22Rv1 (cell line): ENCODE data around the gene LMAN2L.
A peak's percentile ranks its signal among the peaks of the same experiment; 100 is the strongest.

Experiments used
- H3K27ac ChIP-seq: fragments of 450-650 bp; 2 replicates; pipeline ENCODE4 v1.5.1; 2017
- ZFX ChIP-seq: fragments of 450-650 bp; IDR thresholded peaks from 2 replicates; pipeline ENCODE4 v1.6.1; 2017; ENCODE audit warnings: antibody characterized with exemption, borderline replicate concordance
- TF ChIP-seq, protein P1 (sequence below): fragments of 450-650 bp; IDR thresholded peaks from 2 replicates; pipeline ENCODE4 v1.5.1; 2017; ENCODE audit warnings: mild to moderate bottlenecking

The LMAN2L gene, protein sequence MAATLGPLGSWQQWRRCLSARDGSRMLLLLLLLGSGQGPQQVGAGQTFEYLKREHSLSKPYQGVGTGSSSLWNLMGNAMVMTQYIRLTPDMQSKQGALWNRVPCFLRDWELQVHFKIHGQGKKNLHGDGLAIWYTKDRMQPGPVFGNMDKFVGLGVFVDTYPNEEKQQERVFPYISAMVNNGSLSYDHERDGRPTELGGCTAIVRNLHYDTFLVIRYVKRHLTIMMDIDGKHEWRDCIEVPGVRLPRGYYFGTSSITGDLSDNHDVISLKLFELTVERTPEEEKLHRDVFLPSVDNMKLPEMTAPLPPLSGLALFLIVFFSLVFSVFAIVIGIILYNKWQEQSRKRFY

GRCh38 chr2:96739633-96740428 is at the start of gene LMAN2L:
Gene LMAN2L, minus strand, starts transcription at chr2:96740064. Its CDS starts 24 bp downstream, at chr2:96740040.
- no peak for TF ChIP-seq ZFX
- TF ChIP-seq, protein P1, sequence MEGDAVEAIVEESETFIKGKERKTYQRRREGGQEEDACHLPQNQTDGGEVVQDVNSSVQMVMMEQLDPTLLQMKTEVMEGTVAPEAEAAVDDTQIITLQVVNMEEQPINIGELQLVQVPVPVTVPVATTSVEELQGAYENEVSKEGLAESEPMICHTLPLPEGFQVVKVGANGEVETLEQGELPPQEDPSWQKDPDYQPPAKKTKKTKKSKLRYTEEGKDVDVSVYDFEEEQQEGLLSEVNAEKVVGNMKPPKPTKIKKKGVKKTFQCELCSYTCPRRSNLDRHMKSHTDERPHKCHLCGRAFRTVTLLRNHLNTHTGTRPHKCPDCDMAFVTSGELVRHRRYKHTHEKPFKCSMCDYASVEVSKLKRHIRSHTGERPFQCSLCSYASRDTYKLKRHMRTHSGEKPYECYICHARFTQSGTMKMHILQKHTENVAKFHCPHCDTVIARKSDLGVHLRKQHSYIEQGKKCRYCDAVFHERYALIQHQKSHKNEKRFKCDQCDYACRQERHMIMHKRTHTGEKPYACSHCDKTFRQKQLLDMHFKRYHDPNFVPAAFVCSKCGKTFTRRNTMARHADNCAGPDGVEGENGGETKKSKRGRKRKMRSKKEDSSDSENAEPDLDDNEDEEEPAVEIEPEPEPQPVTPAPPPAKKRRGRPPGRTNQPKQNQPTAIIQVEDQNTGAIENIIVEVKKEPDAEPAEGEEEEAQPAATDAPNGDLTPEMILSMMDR, result peak; percentile 24; the same call in 1 of the 2 replicates
- peak within 1 kb of the TSS; percentile 56 for H3K27ac ChIP-seq

GRCh38 chr2:96789245-96789617 is 49.4 kb upstream of the LMAN2L start:
- TF ChIP-seq, protein P1, result no peak
- no peak for TF ChIP-seq ZFX
- peak overlapping the region; percentile 69 for H3K27ac ChIP-seq

DNA sequence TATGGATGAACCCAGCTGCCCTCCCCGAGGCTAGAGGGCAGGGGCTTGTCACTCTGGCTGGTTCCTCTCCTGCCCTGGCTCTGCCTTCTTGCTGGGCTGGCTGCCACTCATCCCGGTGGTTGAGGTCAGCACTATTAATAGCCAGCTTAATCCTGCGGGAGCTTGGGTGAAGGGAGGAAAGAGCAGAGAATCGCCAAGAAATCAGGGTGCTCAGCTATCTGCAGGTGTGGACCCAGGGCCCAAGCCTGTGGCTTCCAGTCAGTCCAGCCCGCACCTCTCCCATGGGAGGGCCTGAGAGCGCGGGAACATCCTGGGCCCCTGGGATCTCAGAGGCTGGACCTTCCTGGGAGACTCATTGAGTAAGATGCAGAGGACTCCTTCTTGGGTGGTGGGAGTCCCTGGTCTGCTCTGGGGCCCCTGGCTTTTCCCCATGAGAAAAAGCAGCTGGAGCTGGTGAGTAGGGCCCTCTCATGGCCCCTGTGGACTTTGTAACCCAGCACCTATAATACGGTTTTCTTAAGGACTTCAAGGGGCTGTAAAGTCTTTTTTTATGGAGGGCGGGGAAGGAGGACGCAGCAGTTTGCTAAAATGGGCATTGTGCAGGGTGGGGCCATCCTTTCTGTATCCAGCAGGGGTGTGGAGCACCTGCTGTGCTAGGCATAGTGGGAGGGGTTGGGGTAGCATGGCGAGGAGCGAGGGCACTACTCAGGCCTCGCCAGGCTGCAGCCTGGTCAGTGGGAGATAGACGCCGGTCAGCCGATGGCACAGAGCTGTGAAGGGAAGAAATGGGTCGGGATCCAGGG is 48.8 kb upstream of the LMAN2L start:
- H3K27ac ChIP-seq, result peak overlapping the region; percentile 69
- no peak for TF ChIP-seq ZFX
- TF ChIP-seq, protein P1, result no peak

DNA sequence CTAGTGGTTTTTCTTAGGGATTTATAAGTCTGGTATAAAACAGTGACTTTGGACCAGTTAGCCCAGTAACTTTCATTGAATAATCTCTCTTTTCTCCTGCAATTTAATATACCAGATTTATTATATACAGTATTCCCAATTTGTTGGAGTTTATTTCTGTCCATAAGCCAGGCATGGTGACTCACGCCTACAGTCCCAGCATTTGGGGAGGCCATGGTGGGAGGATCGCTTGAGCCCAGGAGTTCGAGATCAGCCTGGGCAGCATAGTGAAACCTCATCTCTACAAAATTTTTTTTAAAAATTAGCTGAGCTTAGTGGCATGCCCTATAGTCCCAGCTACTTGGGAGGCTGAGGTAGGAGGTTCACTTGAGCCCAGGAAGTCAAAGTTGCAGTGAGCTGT is 47.5 kb upstream of the LMAN2L start:
- peak overlapping the region; percentile 69 for H3K27ac ChIP-seq
- TF ChIP-seq, protein P1, result no peak
- no peak for TF ChIP-seq ZFX

- TF ChIP-seq, protein P1, result no peak
- TF ChIP-seq ZFX, result no peak
- H3K27ac ChIP-seq, result no peak overlapping the region
Measured at GRCh38 chr2:96783388-96783787, 43.5 kb upstream of the LMAN2L start.

- H3K27ac ChIP-seq, result no peak overlapping the region
- TF ChIP-seq ZFX, result no peak
Measured at GRCh38 chr2:96775160-96775559, 35.3 kb upstream of the LMAN2L start.

GRCh38 chr2:96773922-96774321 is 34.1 kb upstream of the LMAN2L start:
- TF ChIP-seq, protein P1, result no peak
- no peak for TF ChIP-seq ZFX
- no peak overlapping the region for H3K27ac ChIP-seq
